Panc1 (cell line): Measurements from ENCODE around the gene HUNK.
"Not testable (repeated sequence)": the region's sequence is repeated elsewhere in the genome, so short reads cannot be mapped to it uniquely, and the experiment has no call there.

ENCODE experiments used
- CTCF ChIP-seq: fragments of 450-650 bp; IDR thresholded peaks from 2 replicates; pipeline ENCODE4 v1.5.1; 2017; ENCODE audit warnings: mild to moderate bottlenecking
- POLR2AphosphoS5 ChIP-seq: IDR thresholded peaks from 2 replicates; pipeline ENCODE4 v1.6.1; 2012; ENCODE audit warnings: mild to moderate bottlenecking, low read depth, low read length, moderate library complexity
- SIN3A ChIP-seq: IDR thresholded peaks from 2 replicates; pipeline ENCODE4 v1.6.1; 2012; ENCODE audit warnings: low read depth, mild to moderate bottlenecking, low read length, moderate library complexity, borderline replicate concordance; ENCODE audit not compliant: insufficient read depth
- TF ChIP-seq, protein P1 (sequence below), 2 experiments: IDR thresholded peaks; 2 replicates each; pipeline ENCODE4 v1.6.1; 2011 to 2012; ENCODE audit warnings: low read depth in 2 of 2, control low read depth in 1 of 2, low read length in 1 of 2, mild to moderate bottlenecking in 1 of 2, moderate library complexity in 1 of 2; ENCODE audit not compliant: insufficient read depth in 1 of 2

DNA sequence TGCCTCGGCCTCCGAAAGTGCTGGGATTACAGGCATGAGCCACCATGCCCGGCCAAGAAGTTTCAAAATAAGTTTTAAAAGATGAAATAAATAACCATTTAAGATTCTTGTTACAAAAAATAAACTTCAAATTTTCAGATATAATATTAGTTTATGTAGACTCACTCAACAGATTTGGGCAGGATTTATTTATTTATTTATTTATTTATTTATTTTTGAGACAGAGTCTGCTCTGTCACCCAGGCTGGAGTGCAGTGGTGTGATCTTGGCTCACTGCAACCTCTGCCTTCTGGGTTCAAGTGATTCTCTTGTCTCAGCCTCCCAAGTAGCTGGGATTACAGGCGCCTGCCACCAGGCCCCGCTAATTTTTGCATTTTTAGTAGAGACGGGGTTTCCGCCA, 15.2 kb upstream of the HUNK start:
- TF ChIP-seq CTCF, POLR2AphosphoS5, SIN3A: not testable (repeated sequence)
- TF ChIP-seq, protein P1, sequence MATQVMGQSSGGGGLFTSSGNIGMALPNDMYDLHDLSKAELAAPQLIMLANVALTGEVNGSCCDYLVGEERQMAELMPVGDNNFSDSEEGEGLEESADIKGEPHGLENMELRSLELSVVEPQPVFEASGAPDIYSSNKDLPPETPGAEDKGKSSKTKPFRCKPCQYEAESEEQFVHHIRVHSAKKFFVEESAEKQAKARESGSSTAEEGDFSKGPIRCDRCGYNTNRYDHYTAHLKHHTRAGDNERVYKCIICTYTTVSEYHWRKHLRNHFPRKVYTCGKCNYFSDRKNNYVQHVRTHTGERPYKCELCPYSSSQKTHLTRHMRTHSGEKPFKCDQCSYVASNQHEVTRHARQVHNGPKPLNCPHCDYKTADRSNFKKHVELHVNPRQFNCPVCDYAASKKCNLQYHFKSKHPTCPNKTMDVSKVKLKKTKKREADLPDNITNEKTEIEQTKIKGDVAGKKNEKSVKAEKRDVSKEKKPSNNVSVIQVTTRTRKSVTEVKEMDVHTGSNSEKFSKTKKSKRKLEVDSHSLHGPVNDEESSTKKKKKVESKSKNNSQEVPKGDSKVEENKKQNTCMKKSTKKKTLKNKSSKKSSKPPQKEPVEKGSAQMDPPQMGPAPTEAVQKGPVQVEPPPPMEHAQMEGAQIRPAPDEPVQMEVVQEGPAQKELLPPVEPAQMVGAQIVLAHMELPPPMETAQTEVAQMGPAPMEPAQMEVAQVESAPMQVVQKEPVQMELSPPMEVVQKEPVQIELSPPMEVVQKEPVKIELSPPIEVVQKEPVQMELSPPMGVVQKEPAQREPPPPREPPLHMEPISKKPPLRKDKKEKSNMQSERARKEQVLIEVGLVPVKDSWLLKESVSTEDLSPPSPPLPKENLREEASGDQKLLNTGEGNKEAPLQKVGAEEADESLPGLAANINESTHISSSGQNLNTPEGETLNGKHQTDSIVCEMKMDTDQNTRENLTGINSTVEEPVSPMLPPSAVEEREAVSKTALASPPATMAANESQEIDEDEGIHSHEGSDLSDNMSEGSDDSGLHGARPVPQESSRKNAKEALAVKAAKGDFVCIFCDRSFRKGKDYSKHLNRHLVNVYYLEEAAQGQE (IDR thresholded peaks at IDR 0.05; ENCODE audit: insufficient read depth in 1 of 2, low read depth in 2 of 2, low read length in 1 of 2) = not testable (repeated sequence)
